GM20431 (cell line): ENCODE data around the gene NAA10.

Experiments used
- in situ Hi-C: fragments of 300-500 bp; cut with MseI, MboI; formaldehyde crosslinking; loops from one replicate; pipeline ENCODE4 v1.15.0; 2020; ENCODE audit warnings: low sequenced_read_pairs; ENCODE audit not compliant: unreplicated experiment

The NAA10 gene

GRCh38 chrX:153917869-153918268, 17.0 kb downstream of the NAA10 start:
- in situ Hi-C loops, result no loop called here

- in situ Hi-C loops, result no loop called here
Observed at GRCh38 chrX:153913701-153914100, 21.1 kb downstream of the NAA10 start.

GRCh38 chrX:153913211-153913610, 21.6 kb downstream of the NAA10 start:
- in situ Hi-C loops, result no loop called here

- in situ Hi-C loops, result no loop called here
Observed at GRCh38 chrX:153911798-153912197, 23.0 kb downstream of the NAA10 start.

- in situ Hi-C loops, result no loop called here
Observed at GRCh38 chrX:153910446-153910845, 24.4 kb downstream of the NAA10 start.

DNA sequence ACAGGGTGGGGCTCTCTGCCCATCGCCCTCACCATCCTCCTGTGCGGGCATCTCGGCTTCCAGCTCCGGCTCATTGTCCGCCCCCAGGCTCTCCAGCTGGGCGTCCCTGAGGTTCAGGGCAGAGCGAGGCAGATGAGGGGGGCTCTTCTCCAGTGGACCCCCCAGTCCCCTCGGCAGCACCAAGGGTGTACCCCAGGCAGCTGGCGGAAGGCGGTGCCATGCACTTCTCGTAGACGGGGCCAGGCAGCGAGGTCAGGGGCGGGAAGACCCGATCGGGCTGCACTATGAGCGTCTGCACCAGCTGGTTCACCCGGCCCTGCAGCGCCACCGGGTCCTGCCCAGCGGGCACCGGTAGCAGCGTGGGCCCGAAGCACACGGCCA, 24.9 kb downstream of the NAA10 start:
- in situ Hi-C loops, result no loop called here

- in situ Hi-C loops, result no loop called here
Observed at GRCh38 chrX:153909024-153909979, 25.5 kb downstream of the NAA10 start.

DNA sequence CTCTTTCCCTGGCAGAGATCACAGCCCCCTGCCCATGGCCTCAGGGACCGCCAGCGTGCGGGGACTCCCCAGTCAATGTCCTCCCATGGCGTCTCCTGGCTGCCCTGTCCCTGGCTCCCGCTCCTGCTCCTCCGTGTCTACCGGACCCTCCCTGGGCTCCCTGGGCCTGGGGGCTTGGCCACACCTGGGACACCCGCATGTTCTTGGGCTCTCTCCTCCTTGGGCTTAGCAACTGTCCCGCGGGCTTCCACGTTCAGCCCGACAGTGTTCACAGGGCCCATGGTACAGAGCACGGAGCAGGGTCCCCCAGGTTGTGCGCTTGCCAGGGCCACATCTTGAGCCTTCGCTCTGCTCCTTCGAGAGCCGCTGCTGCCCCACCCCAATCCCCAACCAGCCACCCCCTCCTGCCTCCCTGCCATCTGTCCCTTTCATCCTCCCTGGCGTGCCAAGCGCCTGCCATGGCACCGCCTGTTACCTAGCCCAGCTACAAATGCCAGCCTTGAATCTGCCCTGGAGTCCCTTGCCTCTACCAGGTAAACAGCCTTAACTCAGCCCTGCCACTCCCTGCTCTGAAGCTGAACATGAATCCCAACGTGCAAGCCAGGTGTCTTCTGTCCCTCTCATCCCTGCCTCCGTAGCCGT, 26.5 kb downstream of the NAA10 start:
- in situ Hi-C loops, result no loop called here

DNA sequence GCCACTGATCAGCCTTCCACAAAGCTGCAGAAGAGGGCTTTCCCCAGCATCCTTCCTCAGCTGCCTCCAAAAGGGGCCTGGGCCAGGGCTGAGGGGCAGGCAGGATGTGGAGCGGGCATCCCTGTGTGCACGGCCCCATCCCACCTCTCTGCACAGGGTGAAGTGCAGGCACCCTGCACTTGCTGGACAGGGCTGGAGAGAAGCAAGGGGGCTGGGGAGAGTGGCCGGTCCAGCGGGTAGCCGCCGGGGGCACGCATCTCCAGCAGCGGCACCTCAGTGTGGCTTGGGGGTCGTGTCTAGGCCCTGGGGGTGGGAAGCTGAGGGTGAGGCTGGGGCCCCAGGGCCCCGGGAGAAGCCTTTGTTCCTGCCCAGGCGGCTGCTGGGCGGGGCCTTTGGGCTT, 27.4 kb downstream of the NAA10 start:
- in situ Hi-C loops, result no loop called here

DNA sequence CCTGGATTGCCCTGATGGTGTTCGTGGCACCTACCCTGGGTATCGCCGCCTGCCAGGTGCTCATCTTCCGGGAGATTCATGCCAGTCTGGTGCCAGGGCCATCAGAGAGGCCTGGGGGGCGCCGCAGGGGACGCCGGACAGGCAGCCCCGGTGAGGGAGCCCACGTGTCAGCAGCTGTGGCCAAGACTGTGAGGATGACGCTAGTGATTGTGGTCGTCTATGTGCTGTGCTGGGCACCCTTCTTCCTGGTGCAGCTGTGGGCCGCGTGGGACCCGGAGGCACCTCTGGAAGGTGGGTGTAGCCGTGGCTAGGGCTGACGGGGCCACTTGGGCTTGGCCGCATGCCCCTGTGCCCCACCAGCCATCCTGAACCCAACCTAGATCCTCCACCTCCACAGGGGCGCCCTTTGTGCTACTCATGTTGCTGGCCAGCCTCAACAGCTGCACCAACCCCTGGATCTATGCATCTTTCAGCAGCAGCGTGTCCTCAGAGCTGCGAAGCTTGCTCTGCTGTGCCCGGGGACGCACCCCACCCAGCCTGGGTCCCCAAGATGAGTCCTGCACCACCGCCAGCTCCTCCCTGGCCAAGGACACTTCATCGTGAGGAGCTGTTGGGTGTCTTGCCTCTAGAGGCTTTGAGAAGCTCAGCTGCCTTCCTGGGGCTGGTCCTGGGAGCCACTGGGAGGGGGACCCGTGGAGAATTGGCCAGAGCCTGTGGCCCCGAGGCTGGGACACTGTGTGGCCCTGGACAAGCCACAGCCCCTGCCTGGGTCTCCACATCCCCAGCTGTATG, 28.5 kb downstream of the NAA10 start:
- in situ Hi-C loops, result no loop called here

- in situ Hi-C loops, result no loop called here
Observed at GRCh38 chrX:153905481-153906095, 29.2 kb downstream of the NAA10 start.

- in situ Hi-C loops, result no loop called here
Observed at GRCh38 chrX:153903991-153904957, 30.6 kb downstream of the NAA10 start, which contains the start of gene AVPR2. Gene AVPR2, plus strand, starts transcription at chrX:153904673. Its CDS starts 473 bp downstream, at chrX:153905146.

GRCh38 chrX:153903238-153903980, 31.4 kb downstream of the NAA10 start:
- in situ Hi-C loops, result no loop called here

DNA sequence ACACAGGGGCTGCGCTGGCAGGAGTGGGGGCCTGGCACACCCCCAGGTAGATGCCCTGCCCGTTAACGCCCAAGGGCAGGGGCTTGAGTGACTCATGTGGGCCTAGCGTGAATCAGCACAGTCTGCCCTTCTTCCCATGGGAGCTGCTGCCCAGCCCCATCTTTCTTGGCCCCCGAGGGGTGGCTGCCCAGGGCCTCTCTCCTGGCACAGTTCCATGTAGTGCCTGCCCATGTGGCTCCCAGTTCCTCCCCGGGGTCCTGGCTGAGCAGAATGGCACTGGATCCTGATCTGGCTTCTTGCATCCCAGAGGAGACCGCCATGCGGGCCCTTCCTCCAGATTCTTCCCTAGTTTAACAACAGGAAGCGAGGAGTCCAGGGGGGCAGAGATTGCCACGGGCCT, 32.5 kb downstream of the NAA10 start:
- in situ Hi-C loops, result no loop called here

GRCh38 chrX:153901753-153902140, 33.1 kb downstream of the NAA10 start:
- in situ Hi-C loops, result no loop called here

DNA sequence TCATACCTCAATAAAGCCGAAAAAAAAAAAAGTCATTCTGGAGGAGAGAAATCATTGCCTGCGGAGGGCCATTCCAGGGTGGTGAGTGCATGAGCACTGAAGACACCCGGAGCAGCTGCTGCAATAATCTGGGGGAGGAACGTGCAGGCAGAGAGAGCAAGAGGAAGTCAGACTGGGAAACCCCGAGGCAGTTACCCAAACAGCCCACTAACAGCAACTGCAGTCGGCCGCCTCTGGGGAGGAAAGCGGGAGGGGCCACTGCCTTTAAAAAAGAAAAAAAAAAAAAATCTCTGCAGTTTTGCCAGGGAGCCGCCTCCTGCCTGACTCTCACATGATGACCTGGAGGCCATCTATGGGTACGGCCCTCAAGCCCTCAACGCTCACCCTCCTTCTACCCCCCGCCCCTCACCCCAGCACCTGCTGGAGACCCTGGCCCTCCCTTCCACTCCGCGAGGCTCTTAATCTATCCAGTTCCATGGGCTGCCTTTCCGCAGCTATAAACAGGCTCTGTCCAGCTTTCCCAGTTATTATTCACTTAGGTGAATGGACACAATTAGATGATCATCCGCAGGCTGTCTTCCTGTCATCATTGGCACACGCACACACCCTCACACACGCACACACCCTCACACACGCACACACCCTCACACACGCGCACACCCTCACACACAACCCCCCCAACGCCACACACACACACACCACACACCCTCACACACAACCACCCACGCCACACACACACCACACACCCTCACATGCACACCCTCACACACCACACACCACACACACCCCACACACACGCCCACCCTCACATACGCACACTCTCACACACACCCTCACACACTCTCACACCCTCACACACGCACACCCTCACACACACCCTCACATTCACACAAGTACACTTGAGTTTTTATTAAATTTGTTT, 33.7 kb downstream of the NAA10 start:
- in situ Hi-C loops, result no loop called here

- in situ Hi-C loops, result no loop called here
Observed at GRCh38 chrX:153897899-153898298, 36.9 kb downstream of the NAA10 start.
